HEK293 (cell line): ENCODE measurements around the gene POMT2.

Experiments
- ATF2 ChIP-seq: fragments of 450-650 bp; formaldehyde crosslinking; IDR thresholded peaks from 2 replicates; pipeline ENCODE4 v1.5.1; 2016; ENCODE audit warnings: missing biosample characterization, missing genetic modification characterization, low read depth
- CTCF ChIP-seq: fragments of 450-650 bp; formaldehyde crosslinking; IDR thresholded peaks from 2 replicates; pipeline ENCODE4 v1.5.1; 2016; ENCODE audit warnings: missing biosample characterization, missing genetic modification characterization
- KLF16 ChIP-seq: fragments of 450-650 bp; formaldehyde crosslinking; IDR thresholded peaks from 2 replicates; pipeline ENCODE4 v1.5.1; 2017; ENCODE audit warnings: missing biosample characterization, missing genetic modification characterization
- KLF7 ChIP-seq: fragments of 450-650 bp; formaldehyde crosslinking; IDR thresholded peaks from 2 replicates; pipeline ENCODE4 v1.5.1; 2016; ENCODE audit warnings: missing biosample characterization, missing genetic modification characterization, borderline replicate concordance
- OSR2 ChIP-seq: fragments of 450-650 bp; formaldehyde crosslinking; IDR thresholded peaks from 2 replicates; pipeline ENCODE4 v1.5.1; 2016; ENCODE audit warnings: missing biosample characterization, missing genetic modification characterization
- SP2 ChIP-seq: fragments of 450-650 bp; formaldehyde crosslinking; IDR thresholded peaks from 2 replicates; pipeline ENCODE4 v1.5.1; 2016; ENCODE audit warnings: missing biosample characterization, missing genetic modification characterization
- ZBTB48 ChIP-seq: fragments of 450-650 bp; formaldehyde crosslinking; IDR thresholded peaks from 2 replicates; pipeline ENCODE4 v1.5.1; 2016; ENCODE audit warnings: missing biosample characterization, missing genetic modification characterization
- ZBTB8A ChIP-seq: fragments of 450-650 bp; formaldehyde crosslinking; IDR thresholded peaks from 2 replicates; pipeline ENCODE4 v1.5.1; 2016; ENCODE audit warnings: missing biosample characterization, missing genetic modification characterization
- ZNF169 ChIP-seq: fragments of 450-650 bp; formaldehyde crosslinking; IDR thresholded peaks from 2 replicates; pipeline ENCODE4 v1.5.1; 2016; ENCODE audit warnings: missing biosample characterization, missing genetic modification characterization
- ZNF23 ChIP-seq: fragments of 450-650 bp; formaldehyde crosslinking; IDR thresholded peaks from 2 replicates; pipeline ENCODE4 v1.5.1; 2016; ENCODE audit warnings: missing biosample characterization, missing genetic modification characterization, borderline replicate concordance
- ZNF302 ChIP-seq: fragments of 450-650 bp; formaldehyde crosslinking; IDR thresholded peaks from 2 replicates; pipeline ENCODE4 v1.5.1; 2016; ENCODE audit warnings: missing biosample characterization, missing genetic modification characterization, low read depth
- ZNF324 ChIP-seq: fragments of 450-650 bp; formaldehyde crosslinking; IDR thresholded peaks from 2 replicates; pipeline ENCODE4 v1.5.1; 2016; ENCODE audit warnings: missing biosample characterization, missing genetic modification characterization
- ZNF654 ChIP-seq: fragments of 450-650 bp; formaldehyde crosslinking; IDR thresholded peaks from 2 replicates; pipeline ENCODE4 v1.5.1; 2016; ENCODE audit warnings: low read depth, missing biosample characterization, missing genetic modification characterization
- ZSCAN23 ChIP-seq: fragments of 450-650 bp; formaldehyde crosslinking; IDR thresholded peaks from 2 replicates; pipeline ENCODE4 v1.5.1; 2016; ENCODE audit warnings: missing biosample characterization, missing genetic modification characterization

- TF ChIP-seq ZNF169 (tag by site-specific recombination) = no peak
- TF ChIP-seq ZNF302 (tag by site-specific recombination) = no peak
- no peak for TF ChIP-seq KLF16 (tag by site-specific recombination)
- TF ChIP-seq ZNF324 (tag by site-specific recombination) = no peak
- no peak for TF ChIP-seq KLF7 (tag by site-specific recombination)
- TF ChIP-seq CTCF (tag by site-specific recombination) = no peak
- no peak for TF ChIP-seq ATF2 (tag by site-specific recombination)
- no peak for TF ChIP-seq ZSCAN23 (tag by site-specific recombination)
- no peak for TF ChIP-seq ZNF654 (tag by site-specific recombination)
- TF ChIP-seq ZBTB48 (tag by site-specific recombination) = no peak
- no peak for TF ChIP-seq ZNF23 (tag by site-specific recombination)
- no peak for TF ChIP-seq SP2 (tag by site-specific recombination)
- no peak for TF ChIP-seq ZBTB8A (tag by site-specific recombination)
- no peak for TF ChIP-seq OSR2
These were observed 48.4 kb downstream of the POMT2 start for GRCh38 chr14:77272261-77272660.
